ENCODE results near the gene MGME1.

The MGME1 gene

GRCh38 chr20:18030020-18030419 is 61.2 kb downstream of the MGME1 start:
- DNase-seq, result no peak

DNA sequence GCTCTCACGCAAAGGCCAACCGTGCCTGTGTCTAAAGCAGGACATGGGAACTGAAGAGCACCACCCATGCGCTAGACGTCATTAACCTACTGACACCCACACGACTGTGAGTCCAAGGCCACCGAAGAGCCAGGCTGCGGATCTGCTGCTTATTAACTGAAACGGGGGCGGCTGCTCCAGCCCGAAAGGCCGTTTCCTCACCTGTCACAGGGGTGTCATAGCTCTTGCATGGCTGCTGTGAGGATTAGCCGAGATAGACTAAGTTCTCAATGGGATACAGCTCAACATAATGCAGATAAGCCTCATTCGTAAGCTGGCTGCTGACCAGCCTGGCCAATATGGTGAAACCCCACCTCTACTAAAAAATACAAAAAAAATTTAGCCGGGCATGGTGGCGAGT is 62.2 kb downstream of the MGME1 start:
- no peak for DNase-seq

DNA sequence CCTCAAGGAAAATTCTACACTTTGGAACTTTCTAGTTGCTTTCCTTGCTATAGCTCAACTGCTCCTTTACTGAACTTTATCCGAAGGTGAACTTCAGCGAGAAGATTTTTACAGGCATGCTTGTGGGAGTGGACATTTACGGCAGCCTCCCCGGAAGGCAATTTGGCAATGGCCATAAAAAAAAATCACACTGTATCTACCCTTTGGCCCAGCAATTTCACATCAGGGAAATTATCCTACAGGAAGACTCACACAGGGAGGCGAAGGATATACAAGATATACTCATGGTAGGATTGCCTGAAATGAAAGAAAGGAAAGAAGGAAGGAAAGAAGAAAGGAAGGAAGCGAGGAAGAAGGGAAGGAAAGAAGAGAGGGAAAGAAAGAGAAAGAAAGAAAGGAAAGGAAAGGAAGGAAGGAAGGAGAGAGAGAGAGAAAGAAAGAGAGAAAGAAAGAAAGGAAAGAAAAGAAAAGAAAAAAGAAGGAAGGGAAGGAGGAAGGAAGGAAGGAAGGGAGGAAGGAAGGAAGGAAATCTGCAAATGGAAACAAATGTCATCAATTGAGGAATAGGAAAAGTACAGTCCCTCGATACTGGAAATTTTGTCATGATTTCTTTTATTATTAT is 63.2 kb downstream of the MGME1 start:
- DNase-seq, result no peak

- DNase-seq, result no peak
Observed at GRCh38 chr20:18032977-18033892, 64.4 kb downstream of the MGME1 start.

DNA sequence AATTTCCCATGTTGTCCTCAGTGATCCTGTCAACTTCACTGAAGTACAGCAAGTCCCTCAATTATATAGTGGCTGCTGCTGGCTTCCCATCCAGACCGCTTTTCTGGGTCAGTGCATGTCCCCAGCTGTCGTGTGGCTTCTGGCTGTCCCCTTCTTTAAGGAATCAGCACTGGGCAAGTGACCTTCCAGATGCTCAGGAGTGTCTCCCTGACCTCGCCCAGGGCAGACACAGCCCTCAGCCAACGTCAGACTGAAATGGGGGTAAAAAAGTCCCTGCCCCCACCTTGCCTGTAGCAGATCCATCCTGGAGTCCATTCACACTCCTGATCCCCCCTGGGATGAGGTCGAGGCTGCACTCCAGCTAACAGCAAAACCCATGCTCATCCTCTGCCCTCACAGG is 65.2 kb downstream of the MGME1 start:
- DNase-seq, result no peak

DNA sequence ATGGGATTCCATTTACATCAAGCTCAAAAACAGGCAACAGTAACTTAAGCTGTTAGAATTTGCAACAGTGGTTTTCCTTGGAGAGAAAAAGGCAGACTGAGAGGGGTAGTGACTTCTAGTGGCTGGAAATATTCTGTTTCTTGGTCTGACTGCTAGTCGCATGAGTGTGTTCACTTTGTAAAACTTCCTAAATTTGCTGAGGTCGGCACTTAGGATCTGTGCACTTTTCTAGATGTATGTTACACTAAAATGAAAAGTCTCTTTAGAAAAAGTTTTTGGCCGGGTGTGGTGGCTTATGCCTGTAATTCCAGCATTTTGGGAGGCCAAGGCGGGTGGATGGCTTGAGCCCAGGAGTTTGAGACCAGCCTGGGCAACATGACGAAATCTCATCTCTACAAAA is 70.2 kb downstream of the MGME1 start:
- no peak for DNase-seq

Measured in DMS53 (cell line).